IPS-15b (cell line): Measurements from ENCODE around the gene PCSK1.
"Not testable (repeated sequence)": the region's sequence is repeated elsewhere in the genome, so short reads cannot be mapped to it uniquely, and the experiment has no call there.

ENCODE experiments used
- H3K27me3 ChIP-seq: one replicate; pipeline ENCODE4 v1.6.1; 2013; ENCODE audit warnings: low read length; ENCODE audit not compliant: control insufficient read depth, insufficient read depth
- H3K36me3 ChIP-seq: one replicate; pipeline ENCODE4 v1.6.1; 2013; ENCODE audit warnings: low read length; ENCODE audit not compliant: control insufficient read depth, insufficient read depth
- H3K4me1 ChIP-seq: one replicate; pipeline ENCODE4 v1.6.1; 2013; ENCODE audit warnings: mild to moderate bottlenecking, low read length; ENCODE audit not compliant: control insufficient read depth, insufficient read depth
- H3K4me3 ChIP-seq: one replicate; pipeline ENCODE4 v1.5.1; 2013; ENCODE audit warnings: low read depth, low read length
- H3K9ac ChIP-seq: one replicate; pipeline ENCODE4 v1.6.1; 2013; ENCODE audit warnings: low read depth, mild to moderate bottlenecking, low read length
- H3K9me3 ChIP-seq: one replicate; pipeline ENCODE4 v1.6.1; 2013; ENCODE audit warnings: mild to moderate bottlenecking, low read length; ENCODE audit not compliant: control insufficient read depth, insufficient read depth

The PCSK1 gene

DNA sequence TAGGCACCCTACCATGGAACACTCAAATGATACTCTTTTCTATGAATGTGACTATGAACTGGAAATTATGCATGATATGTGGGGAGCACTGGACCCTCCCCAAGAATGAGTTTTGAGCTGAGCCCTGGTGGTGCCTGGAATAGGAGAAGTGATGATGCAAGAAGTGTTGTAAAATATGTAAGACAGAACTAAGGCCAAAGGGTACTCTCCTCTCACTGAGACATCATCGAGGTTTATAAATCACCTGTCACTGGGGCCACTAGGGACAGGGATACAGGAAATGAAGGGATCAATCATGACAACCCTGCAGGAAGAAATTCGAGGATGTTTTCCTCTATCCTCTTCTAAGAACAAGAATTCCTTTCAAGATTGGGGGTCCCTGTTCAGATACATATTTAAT, 45.4 kb downstream of the PCSK1 start:
- peaks cover 7% of the 10 kb centered on the region for H3K4me1 ChIP-seq
- no peaks in the 10 kb centered on the region for H3K36me3 ChIP-seq
- no peak overlapping the region for H3K4me3 ChIP-seq
- H3K9ac ChIP-seq = no peak overlapping the region
- no peaks in the 10 kb centered on the region for H3K27me3 ChIP-seq
- no peaks in the 10 kb centered on the region for H3K9me3 ChIP-seq

DNA sequence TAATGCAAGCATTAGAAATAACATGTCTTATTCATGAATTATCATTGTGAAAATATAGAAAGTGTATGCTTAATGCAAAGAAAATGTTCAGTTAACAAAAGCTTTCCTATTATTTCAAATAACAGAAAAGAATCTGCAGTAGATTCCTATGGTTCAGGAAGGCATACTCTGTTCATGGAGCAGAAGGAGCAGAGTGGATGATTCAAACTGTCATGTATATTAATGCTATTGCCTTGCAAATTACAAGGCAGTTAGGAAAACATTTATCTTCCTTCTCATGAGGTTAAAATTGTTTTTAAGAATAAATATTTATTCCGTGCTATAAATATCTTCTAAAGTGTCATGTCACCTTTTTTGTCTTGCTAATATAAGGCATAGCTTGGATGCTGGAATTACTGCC, 47.5 kb downstream of the PCSK1 start:
- Histone ChIP-seq H3K4me1 (peaks cover 7% of the 10 kb centered on the region), H3K27me3 (no peaks in the 10 kb centered on the region), H3K4me3 (no peak overlapping the region), H3K36me3 (no peaks in the 10 kb centered on the region), H3K9ac (no peak overlapping the region), H3K9me3 (no peaks in the 10 kb centered on the region)

DNA sequence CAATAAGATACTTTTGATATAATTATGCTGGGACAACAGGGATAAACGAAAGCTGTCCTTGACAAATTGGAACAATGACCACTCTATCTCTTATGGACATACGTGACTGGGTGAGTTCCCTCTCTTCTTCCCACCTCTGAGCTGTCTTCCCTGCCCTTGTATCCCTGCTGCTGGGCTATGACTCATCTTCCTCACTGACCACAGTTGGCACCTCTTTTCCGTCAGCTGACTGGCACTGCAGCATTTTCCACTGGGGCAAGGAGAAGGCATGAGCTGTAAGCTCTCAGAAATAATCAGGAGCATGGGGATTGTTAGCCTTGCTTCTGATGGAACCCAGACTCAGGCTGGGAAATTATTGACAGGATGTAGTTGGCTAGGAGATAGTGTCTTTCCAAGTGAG, 48.7 kb downstream of the PCSK1 start:
- H3K9me3 ChIP-seq = no peaks in the 10 kb centered on the region
- H3K4me3 ChIP-seq = no peak overlapping the region
- H3K27me3 ChIP-seq = no peaks in the 10 kb centered on the region
- peaks cover 7% of the 10 kb centered on the region for H3K4me1 ChIP-seq
- H3K36me3 ChIP-seq = no peaks in the 10 kb centered on the region
- no peak overlapping the region for H3K9ac ChIP-seq

DNA sequence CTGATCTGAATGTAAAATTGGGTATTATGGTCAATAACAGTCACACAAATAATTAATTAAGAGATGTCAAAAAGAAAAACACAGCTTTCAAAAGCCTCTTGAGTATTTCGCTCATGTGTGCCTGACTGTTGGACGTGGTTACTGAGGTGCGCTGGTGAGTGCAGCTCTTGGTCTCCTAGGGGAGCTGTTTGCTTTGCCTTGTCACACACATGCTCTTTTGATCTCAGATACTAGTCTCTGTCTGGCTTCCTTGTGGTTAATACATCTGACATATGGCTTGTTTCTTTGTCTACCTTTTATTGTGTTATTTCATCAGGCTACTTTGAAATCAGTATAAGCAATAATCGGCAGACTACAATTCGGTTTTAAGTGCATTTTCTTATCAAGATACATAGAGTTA, 51.5 kb downstream of the PCSK1 start:
- H3K9ac ChIP-seq = no peak overlapping the region
- no peaks in the 10 kb centered on the region for H3K9me3 ChIP-seq
- H3K4me1 ChIP-seq = peaks cover 7% of the 10 kb centered on the region
- H3K4me3 ChIP-seq = no peak overlapping the region
- H3K36me3 ChIP-seq = no peaks in the 10 kb centered on the region
- H3K27me3 ChIP-seq = no peaks in the 10 kb centered on the region

DNA sequence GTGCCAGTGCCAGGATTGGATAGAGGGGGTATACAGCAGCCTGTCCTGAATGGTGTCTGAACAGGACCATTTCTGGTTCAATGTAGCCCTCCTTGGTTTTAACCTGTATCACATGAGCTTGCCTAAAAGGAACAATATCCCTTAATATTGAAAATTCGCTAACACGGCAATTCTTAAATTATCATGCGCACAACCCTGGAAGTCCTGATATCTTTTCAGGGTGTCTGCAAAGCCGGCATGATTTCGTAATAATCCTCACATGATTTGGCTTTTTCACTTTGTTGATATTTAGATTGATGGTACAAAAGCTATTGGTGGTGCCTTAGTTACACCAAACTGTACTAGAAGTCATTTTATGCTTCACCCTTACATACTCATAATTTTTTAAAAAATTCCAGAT, 53.2 kb downstream of the PCSK1 start:
- Histone ChIP-seq H3K9ac (no peak overlapping the region), H3K27me3 (no peaks in the 10 kb centered on the region), H3K4me3 (no peak overlapping the region), H3K4me1 (no peaks in the 10 kb centered on the region), H3K9me3 (no peaks in the 10 kb centered on the region), H3K36me3 (no peaks in the 10 kb centered on the region)

DNA sequence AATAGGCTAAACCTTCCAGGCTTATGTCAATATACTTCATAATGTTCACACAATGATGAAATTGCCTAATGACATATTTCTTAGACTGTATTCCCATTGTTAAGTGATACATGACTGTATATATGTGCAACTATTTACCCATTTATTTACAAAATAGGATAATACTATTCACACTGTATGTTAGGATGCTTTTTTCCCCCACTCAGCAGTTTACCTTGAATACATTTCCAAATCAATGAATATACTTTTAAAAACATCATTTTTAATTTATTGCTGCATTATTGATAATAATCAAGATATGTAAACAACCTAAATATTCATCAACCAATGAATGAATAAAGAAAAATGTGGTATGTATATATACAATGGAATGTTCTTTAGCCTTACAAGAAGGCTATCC, 55.5 kb downstream of the PCSK1 start:
- Histone ChIP-seq H3K36me3 (no peaks in the 10 kb centered on the region), H3K27me3 (no peaks in the 10 kb centered on the region), H3K4me1 (no peaks in the 10 kb centered on the region), H3K4me3 (no peak overlapping the region), H3K9ac (no peak overlapping the region), H3K9me3 (no peaks in the 10 kb centered on the region)

DNA sequence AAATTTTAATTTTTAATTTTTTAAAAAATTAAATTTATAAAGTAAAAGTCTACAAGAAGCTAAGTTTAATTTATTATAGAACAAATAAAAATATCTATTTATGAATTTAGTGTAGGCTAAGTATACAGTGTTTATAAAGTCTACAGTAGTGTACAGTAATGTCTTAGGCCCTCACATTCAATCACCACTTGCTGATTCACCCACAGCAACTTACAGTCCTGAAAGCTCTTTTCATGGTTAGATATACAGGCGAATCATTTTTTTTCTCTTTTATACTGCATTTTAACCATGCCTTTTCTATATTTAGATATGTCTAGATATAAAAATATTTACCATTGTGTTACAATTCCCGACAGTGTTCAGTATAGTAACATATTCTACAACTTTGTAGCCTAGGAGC, 55.9 kb downstream of the PCSK1 start:
- Histone ChIP-seq H3K4me3 (no peak overlapping the region), H3K27me3 (no peaks in the 10 kb centered on the region), H3K36me3 (no peaks in the 10 kb centered on the region), H3K4me1 (no peaks in the 10 kb centered on the region), H3K9ac (no peak overlapping the region), H3K9me3 (no peaks in the 10 kb centered on the region)

DNA sequence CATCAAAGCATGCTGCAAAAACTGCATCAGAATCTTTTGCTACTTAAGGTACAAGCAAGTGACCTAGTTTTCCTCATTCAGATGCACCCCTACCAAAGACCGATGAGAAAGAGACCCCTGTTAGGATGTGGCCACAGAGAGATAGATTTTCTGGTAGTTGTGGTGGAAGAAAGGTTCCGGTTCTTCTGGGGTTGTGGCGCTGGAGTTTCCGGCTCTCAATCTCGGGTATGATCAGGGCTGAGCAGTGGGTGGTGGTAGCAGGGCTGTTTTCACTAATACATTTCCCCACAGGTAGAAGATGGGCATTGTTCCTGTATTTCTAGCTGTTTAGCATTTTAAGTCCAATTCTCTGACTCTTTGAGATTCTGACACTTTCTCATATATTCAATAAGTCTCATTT, 58.4 kb downstream of the PCSK1 start:
- Histone ChIP-seq H3K36me3 (no peaks in the 10 kb centered on the region), H3K9me3 (no peaks in the 10 kb centered on the region), H3K4me1 (no peaks in the 10 kb centered on the region), H3K27me3 (no peaks in the 10 kb centered on the region), H3K4me3 (no peak overlapping the region), H3K9ac (no peak overlapping the region)

DNA sequence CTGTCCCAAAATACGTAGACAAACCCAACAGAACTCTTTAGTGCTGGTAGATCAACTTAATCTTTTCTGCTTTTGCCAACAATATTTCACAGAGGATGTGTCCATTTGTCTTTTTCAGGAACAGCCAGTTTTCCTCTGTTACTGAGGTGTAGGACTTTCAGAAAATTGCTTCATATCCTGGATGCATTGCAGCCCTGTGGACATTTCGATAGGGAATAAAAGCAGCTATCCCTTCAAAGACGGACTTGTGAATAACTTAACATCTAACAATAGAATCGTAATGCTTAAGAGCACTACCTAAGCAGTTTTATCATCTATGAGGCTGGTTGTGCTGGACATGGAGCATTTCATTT, 59.7 kb downstream of the PCSK1 start:
- no peaks in the 10 kb centered on the region for H3K9me3 ChIP-seq
- no peaks in the 10 kb centered on the region for H3K27me3 ChIP-seq
- no peak overlapping the region for H3K9ac ChIP-seq
- no peak overlapping the region for H3K4me3 ChIP-seq
- no peaks in the 10 kb centered on the region for H3K36me3 ChIP-seq
- H3K4me1 ChIP-seq = no peaks in the 10 kb centered on the region

DNA sequence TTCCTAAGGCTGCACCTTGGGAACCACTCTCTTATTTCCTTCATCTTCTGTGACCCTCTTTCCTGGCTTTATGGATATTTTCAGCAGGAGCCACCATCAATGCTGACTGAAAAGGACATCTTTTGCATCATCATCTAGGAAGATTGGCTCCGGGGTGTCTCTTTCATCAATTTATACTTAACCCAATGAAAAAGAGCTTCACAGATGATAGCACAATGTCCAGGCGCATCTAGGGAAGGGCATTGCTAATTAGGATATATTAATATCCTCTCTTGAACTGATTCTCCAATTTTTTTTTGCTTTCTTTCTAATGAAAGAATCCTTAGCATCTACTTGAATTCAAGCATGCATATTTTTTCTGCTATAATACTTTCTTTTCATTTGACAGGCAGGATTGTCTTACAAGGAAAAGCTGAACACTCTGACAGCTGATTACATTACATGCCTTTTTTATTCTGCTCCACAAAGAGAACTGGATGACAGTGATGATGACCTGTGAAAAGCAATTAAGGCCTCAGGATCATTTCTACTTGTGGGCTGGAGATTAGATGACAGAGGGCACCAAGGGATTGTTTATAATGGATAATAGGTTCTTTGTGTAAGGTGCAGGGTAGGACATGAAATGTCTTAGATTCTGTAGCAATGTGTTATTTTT, 60.2 kb downstream of the PCSK1 start:
- Histone ChIP-seq H3K4me1 (no peaks in the 10 kb centered on the region), H3K27me3 (no peaks in the 10 kb centered on the region), H3K9me3 (no peaks in the 10 kb centered on the region), H3K36me3 (no peaks in the 10 kb centered on the region), H3K4me3 (no peak overlapping the region), H3K9ac (no peak overlapping the region)

DNA sequence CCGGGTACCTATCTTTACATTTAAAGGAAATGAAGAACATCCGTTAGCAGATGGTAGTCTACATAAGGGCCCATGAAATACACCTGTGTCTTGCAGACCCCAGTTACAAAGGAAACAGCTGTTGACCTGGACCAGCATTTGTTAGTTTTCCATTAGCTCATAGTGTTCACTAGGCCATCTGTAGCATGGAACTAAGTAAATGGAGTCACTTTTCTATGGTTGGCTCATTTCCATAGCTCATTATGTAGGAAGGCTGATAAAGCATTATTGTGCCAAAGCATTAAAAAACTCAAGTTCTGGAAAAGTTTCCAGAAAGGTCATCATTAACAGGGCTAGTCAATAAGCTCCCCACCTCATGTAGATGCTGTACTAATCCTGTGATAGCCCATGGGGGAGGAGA, 62.1 kb downstream of the PCSK1 start:
- Histone ChIP-seq H3K4me3 (no peak overlapping the region), H3K4me1 (no peaks in the 10 kb centered on the region), H3K27me3 (no peaks in the 10 kb centered on the region), H3K9me3 (no peaks in the 10 kb centered on the region), H3K9ac (no peak overlapping the region), H3K36me3 (no peaks in the 10 kb centered on the region)

DNA sequence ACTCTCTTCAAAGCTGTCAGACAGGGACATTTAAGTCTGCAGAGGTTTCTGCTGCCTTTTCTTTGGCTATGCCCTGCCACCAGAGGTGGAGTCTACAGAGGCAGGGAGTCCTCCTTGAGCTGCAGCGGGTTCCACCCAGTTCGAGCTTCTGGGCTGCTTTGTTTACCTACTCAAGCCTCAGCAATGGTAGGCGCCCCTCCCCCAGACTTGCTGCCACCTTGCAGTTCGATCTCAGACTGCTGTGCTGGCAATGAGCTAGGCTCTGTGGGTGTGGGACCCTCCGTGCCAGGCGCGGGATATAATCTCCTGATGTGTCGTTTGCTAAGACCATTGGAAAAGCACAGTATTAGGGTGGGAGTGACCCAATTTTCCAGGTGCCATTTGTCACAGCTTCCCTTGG, 65.7 kb downstream of the PCSK1 start:
- not testable (repeated sequence) for H3K36me3 ChIP-seq, H3K27me3 ChIP-seq, H3K9me3 ChIP-seq, H3K9ac ChIP-seq, H3K4me3 ChIP-seq, H3K4me1 ChIP-seq

DNA sequence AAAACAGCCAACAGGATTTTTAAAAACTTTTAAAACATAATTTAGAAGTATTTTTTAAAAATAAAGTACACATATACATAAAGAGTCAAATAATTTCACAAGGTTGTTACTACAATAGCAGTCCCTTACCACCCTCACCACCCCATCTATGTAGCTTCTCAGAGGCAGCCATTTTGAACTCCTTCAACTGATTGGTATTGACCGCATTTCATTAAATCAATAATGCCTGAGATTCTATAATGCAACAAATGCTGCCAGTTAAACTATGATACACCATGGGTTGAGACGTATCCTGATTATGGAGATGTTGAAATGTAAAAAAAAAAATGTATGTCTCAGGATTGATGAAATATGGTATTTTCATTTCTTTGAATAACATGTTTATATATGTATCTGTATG, 78.8 kb downstream of the PCSK1 start:
- no peak overlapping the region for H3K4me3 ChIP-seq
- H3K9ac ChIP-seq = no peak overlapping the region
- H3K4me1 ChIP-seq = no peaks in the 10 kb centered on the region
- no peaks in the 10 kb centered on the region for H3K36me3 ChIP-seq
- no peaks in the 10 kb centered on the region for H3K9me3 ChIP-seq
- H3K27me3 ChIP-seq = no peaks in the 10 kb centered on the region
